Chondrocyte (in vitro differentiated cells): ENCODE measurements around the gene XYLT2. TPM values are rescaled to one million over a fixed set of nuclear protein-coding genes. Genes with fewer than 3 reads are reported as not detected.

Experiments used
- DNase-seq: peaks from one replicate; pipeline ENCODE4 v3.0.0; 2021; ENCODE audit warnings: mixed read lengths, low spot score
- H3K27ac Mint-ChIP-seq: one replicate; pipeline ENCODE4 v1.8.0; 2021; ENCODE audit warnings: mild to moderate bottlenecking, moderate library complexity, mixed read lengths; ENCODE audit not compliant: unreplicated experiment
- H3K27me3 Mint-ChIP-seq: 2 replicates; pipeline ENCODE4 v1.8.0; 2021; ENCODE audit warnings: low read depth, mixed read lengths
- H3K36me3 Mint-ChIP-seq: 2 replicates; pipeline ENCODE4 v1.8.0; 2021; ENCODE audit warnings: low read depth, mixed read lengths
- H3K4me1 Mint-ChIP-seq: 2 replicates; pipeline ENCODE4 v1.8.0; 2021; ENCODE audit warnings: low read depth, mild to moderate bottlenecking, mixed read lengths
- H3K4me3 Mint-ChIP-seq: one replicate; pipeline ENCODE4 v1.8.0; 2021; ENCODE audit warnings: mild to moderate bottlenecking, moderate library complexity, mixed read lengths; ENCODE audit not compliant: unreplicated experiment
- H3K9me3 Mint-ChIP-seq: 2 replicates; pipeline ENCODE4 v1.8.0; 2021; ENCODE audit warnings: low read depth, mixed read lengths
- CTCF ChIP-seq: fragments of 200-600 bp; sonication (generic); IDR thresholded peaks from 2 replicates; pipeline ENCODE4 v1.5.0; 2021; ENCODE audit warnings: antibody characterized with exemption, mild to moderate bottlenecking, moderate library complexity
- total RNA-seq: library from RNA; stranded (reverse); gene quantifications from 3 replicates; pipeline ENCODE4 v1.2.1, GENCODE V29; 2021

Gene XYLT2
- total RNA-seq, 1 donor from 2014 or later = 34.1 TPM

DNA sequence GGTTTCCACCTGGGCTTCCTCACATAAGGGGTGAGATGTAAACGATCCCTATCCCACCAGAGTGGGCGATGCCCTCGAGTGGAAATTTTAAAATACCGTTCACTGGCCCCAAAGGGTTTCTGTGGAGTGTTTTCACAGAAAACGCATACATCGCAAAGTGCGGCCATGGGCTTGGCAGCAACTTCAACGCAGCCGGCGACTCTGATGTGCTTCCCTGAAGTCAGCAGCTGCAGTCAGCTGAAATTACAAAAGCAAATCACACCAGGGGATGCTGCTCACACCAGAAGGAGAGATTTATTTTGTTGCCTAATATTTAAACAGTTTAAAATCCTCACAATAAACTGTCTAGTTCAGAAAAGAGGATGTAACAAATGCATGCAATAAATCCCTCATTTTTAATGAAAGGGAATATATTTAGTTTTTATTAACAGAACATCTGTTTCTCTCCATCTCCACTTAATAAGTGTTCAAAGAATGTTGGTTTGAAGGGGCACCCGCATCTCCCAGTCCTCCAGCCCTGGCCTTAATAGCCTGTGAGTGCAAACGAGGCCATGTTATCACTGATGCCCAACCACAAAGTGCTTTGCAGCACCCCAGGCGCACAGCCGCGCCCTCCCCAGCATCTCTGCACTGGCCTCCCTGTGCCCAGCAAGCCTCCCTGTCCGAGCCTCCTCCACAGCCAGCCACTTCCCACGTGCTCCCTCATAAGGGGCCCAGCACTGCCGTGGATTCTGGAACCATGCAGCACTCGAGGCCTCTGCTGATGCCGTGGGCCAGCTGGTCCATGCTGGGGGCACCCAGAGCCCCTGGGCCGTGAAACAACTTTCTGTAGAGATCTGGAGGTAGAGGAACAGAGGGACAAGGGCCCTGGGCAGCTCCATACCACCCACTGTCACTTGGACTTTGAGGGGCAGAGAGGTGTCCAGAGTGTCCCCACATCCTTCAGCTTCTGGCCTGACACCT lies 17.3 kb upstream of the XYLT2 start:
- no peaks in the 10 kb centered on the region for H3K36me3 Mint-ChIP-seq
- no peaks in the 10 kb centered on the region for H3K27me3 Mint-ChIP-seq
- peaks cover 5% of the 10 kb centered on the region for H3K4me1 Mint-ChIP-seq
- H3K9me3 Mint-ChIP-seq = no peaks in the 10 kb centered on the region
- H3K4me3 Mint-ChIP-seq = no peak overlapping the region
- DNase-seq = no peak
- H3K27ac Mint-ChIP-seq = no peak overlapping the region
- no peak for TF ChIP-seq CTCF

- DNase-seq = no peak
- Mint-ChIP-seq H3K4me3 (no peak overlapping the region), H3K9me3 (no peaks in the 10 kb centered on the region), H3K36me3 (no peaks in the 10 kb centered on the region), H3K27me3 (no peaks in the 10 kb centered on the region), H3K4me1 (peaks cover 11% of the 10 kb centered on the region), H3K27ac (no peak overlapping the region)
- no peak for TF ChIP-seq CTCF
These were observed 16.2 kb upstream of the XYLT2 start for GRCh38 chr17:50329716-50330115.

DNA sequence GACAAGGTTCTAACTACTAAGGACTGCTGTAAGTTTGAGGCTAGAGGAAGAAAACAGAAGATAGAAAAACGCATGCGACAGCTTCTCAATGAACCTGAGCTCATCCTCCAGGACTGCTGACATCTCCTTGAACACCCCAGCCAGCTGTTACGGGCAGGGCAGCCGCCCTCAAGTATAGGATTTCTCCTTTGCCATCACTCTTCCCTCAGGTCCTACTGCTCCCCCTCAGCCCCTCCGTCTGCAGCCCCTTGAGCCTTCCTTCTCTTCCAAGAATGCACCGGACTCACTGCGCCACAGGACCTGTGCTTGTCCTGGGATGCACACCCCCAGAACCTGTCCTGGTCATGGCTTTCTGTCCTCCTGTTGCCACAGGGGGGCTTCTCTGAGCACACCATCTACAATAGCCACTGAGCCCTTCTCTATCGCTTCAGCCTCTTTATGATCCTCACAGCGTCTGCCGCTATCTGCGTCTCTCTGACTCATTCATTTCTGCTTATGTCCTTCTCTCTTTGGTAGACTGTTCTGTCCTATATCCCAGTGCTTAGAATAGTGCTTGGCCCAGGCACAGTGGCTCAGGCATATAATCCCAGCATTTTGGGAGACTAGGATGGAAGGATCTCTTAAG lies 15.7 kb upstream of the XYLT2 start:
- no peaks in the 10 kb centered on the region for H3K27me3 Mint-ChIP-seq
- TF ChIP-seq CTCF = no peak
- no peak overlapping the region for H3K4me3 Mint-ChIP-seq
- DNase-seq = no peak
- peaks cover 11% of the 10 kb centered on the region for H3K4me1 Mint-ChIP-seq
- H3K27ac Mint-ChIP-seq = no peak overlapping the region
- no peaks in the 10 kb centered on the region for H3K36me3 Mint-ChIP-seq
- H3K9me3 Mint-ChIP-seq = no peaks in the 10 kb centered on the region

- no peak for DNase-seq
- H3K27me3 Mint-ChIP-seq = no peaks in the 10 kb centered on the region
- no peaks in the 10 kb centered on the region for H3K9me3 Mint-ChIP-seq
- no peak for TF ChIP-seq CTCF
- peaks cover 11% of the 10 kb centered on the region for H3K4me1 Mint-ChIP-seq
- no peak overlapping the region for H3K27ac Mint-ChIP-seq
- no peaks in the 10 kb centered on the region for H3K36me3 Mint-ChIP-seq
- no peak overlapping the region for H3K4me3 Mint-ChIP-seq
These were observed 14.7 kb upstream of the XYLT2 start for GRCh38 chr17:50331085-50331791.

- no peak overlapping the region for H3K4me3 Mint-ChIP-seq
- no peaks in the 10 kb centered on the region for H3K27me3 Mint-ChIP-seq
- no peak for DNase-seq
- peaks cover 11% of the 10 kb centered on the region for H3K4me1 Mint-ChIP-seq
- H3K36me3 Mint-ChIP-seq = no peaks in the 10 kb centered on the region
- no peak overlapping the region for H3K27ac Mint-ChIP-seq
- no peak for TF ChIP-seq CTCF
- no peaks in the 10 kb centered on the region for H3K9me3 Mint-ChIP-seq
These were observed 13.7 kb upstream of the XYLT2 start for GRCh38 chr17:50332196-50332595.
